A549 treated with Hydrocortisone at 1 μM for 4 hours (cell line): Measurements from ENCODE around the gene NKX2-2. TPM values are rescaled to one million over a fixed set of nuclear protein-coding genes. Genes with fewer than 3 reads are reported as not detected.

ENCODE experiments used
- total RNA-seq: library from RNA; stranded (reverse); fragments of 200-300 nt; extraction: Qiagen RNA extraction; gene quantifications from 5 replicates; pipeline ENCODE4 v1.2.3, GENCODE V29; 2022

NKX2-2 gene
- not detected in 5 replicates for total RNA-seq

DNA sequence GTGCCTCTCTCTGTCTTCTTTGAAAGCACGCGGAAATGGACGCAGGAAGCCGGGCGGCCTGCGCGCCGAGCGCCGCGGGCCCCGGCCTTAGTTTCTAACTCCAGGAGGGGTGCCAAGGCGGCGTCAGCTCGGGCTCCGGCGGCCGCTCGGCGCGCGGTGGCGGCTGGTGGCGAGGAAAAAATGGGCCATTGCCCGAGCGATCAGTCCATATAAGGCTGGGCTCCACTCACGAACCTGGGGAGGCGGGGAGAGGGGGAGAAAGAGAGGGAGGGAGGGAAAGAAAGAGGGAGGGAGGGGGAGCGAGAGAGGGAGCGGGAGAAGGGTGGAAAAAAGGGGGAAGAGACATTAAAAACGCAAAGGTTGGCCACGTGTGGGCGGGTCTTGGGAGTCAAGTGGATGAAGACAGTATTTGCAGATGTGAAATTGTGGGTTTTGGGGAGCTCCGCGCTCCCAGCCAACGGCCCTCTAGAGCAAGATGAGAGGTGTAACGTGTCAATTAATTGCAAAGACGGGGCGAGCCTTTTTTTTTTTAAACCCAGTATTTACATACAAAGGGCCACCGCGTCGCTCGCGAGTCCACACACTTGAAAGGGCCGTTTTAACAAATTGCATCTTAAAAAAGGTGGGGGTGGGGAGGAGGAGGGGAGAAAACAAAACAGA is at the start of gene NKX2-2:
TSS of gene NKX2-2 (minus strand) at position 184 of the 660 bp plus-strand sequence. CDS start 395 bp downstream, outside the sequence.

Other genes starting within 250 kb of the NKX2-2 start
- 88.0 to 126 TPM (median 96.2 TPM) in 5 replicates for gene XRN2, start 210.7 kb downstream of the NKX2-2 start, total RNA-seq
- 0.05 TPM in 1 of 5 replicates, not detected in the others for gene NKX2-4, start 116.5 kb downstream of the NKX2-2 start, total RNA-seq
- not detected in 5 replicates for gene PAX1, start 191.6 kb upstream of the NKX2-2 start, total RNA-seq